Tibial nerve (tissue), 4 donors: ENCODE measurements around the gene CEP78. TPM values are rescaled to one million over a fixed set of nuclear protein-coding genes. Genes with fewer than 3 reads are reported as not detected.

Experiments
- DNase-seq, 2 donors: peaks; one replicate each; pipeline ENCODE4 v3.0.0-alpha.2; 2019; ENCODE audit warnings: low spot score in 2 of 2
- H3K27ac ChIP-seq, 4 donors: fragments of 200-600 bp; sonication (generic) in 3 of 4; one replicate each; pipeline ENCODE4 v1.5.1; 2017 to 2019; ENCODE audit warnings: mild to moderate bottlenecking in 1 of 4
- H3K27me3 ChIP-seq, 2 donors: fragments of 200-600 bp; sonication (generic) in 1 of 2; one replicate each; pipeline versions ENCODE4 v1.5.1 to v1.6.0; 2017 to 2019
- H3K36me3 ChIP-seq, 3 donors: fragments of 200-600 bp; sonication (generic); one replicate each; pipeline ENCODE4 v1.5.1; 2018 to 2019
- H3K4me1 ChIP-seq, 4 donors: fragments of 200-600 bp; sonication (generic) in 3 of 4; one replicate each; pipeline ENCODE4 v1.5.1; 2017 to 2019
- H3K4me3 ChIP-seq, 4 donors: fragments of 200-600 bp; sonication (generic) in 3 of 4; one replicate each; pipeline ENCODE4 v1.5.1; 2017 to 2019; ENCODE audit warnings: mild to moderate bottlenecking in 1 of 4, moderate library complexity in 1 of 4
- H3K9me3 ChIP-seq, 4 donors: fragments of 200-600 bp; sonication (generic) in 3 of 4; one replicate each; pipeline ENCODE4 v1.5.1; 2017 to 2019
- CTCF ChIP-seq, 5 experiments: fragments of 200-600 bp in 3 of 5; fragments of 450-650 bp in 2 of 5; sonication (generic) in 3 of 5; IDR thresholded peaks; one replicate each; pipeline ENCODE4 v1.5.1; 2016 to 2019; ENCODE audit warnings: antibody characterized with exemption in 5 of 5, mild to moderate bottlenecking in 3 of 5, moderate library complexity in 2 of 5
- EP300 ChIP-seq, 2 donors: sonication (generic); formaldehyde crosslinking; IDR thresholded peaks; one replicate each; pipeline ENCODE4 v1.6.1; 2017; ENCODE audit warnings: antibody characterized with exemption in 2 of 2, mild to moderate bottlenecking in 1 of 2
- POLR2A ChIP-seq, 2 donors: fragments of 450-650 bp; IDR thresholded peaks; one replicate each; pipeline ENCODE4 v1.6.1; 2017; ENCODE audit warnings: antibody characterized with exemption in 2 of 2, mild to moderate bottlenecking in 2 of 2, moderate library complexity in 2 of 2
- WGBS, 2 donors: methylation state at CpG; one replicate each; pipeline ENCODE4 v1.1.5; 2018; 5-methylcytosine and 5-hydroxymethylcytosine counted together
- total RNA-seq, 4 donors: library from RNA; depleted of rRNA; stranded (reverse); fragments of >200 nt; gene quantifications; one replicate each; pipeline ENCODE4 v1.1.0, GENCODE V29; 2016

Gene CEP78
- total RNA-seq, 4 donors from 2014 or later = 8.8 to 21.3 (median 13.3) TPM

GRCh38 chr9:78242041-78242440 is 6.2 kb downstream of the CEP78 start:
- 74 to 85% methylated on average over 4 of the region's 4 CpGs for WGBS, 2 donors
- H3K27me3 ChIP-seq = no peaks in the 10 kb centered on the region
- H3K36me3 ChIP-seq = peaks cover 0 to 24% (median 0%) of the 10 kb centered on the region in 3 donors
- DNase-seq = no peak
- H3K4me1 ChIP-seq = peaks cover 0 to 8% (median 0%) of the 10 kb centered on the region in 4 donors
- no peak overlapping the region for H3K27ac ChIP-seq
- TF ChIP-seq POLR2A (IDR thresholded peaks at IDR 0.05) (no peak), EP300 (IDR thresholded peaks at IDR 0.05) (no peak), CTCF (IDR thresholded peaks at IDR 0.05) (no peak)
- H3K9me3 ChIP-seq = no peaks in the 10 kb centered on the region
- no peak overlapping the region for H3K4me3 ChIP-seq

GRCh38 chr9:78243130-78243529 is 7.3 kb downstream of the CEP78 start:
- Histone ChIP-seq H3K27me3 (no peaks in the 10 kb centered on the region), H3K9me3 (no peaks in the 10 kb centered on the region), H3K27ac (no peak overlapping the region), H3K36me3 (peaks cover 0 to 35% (median 0%) of the 10 kb centered on the region in 3 donors), H3K4me1 (peaks cover 0 to 4% (median 0%) of the 10 kb centered on the region in 4 donors), H3K4me3 (no peak overlapping the region)
- TF ChIP-seq POLR2A (IDR thresholded peaks at IDR 0.05) = no peak
- no peak for TF ChIP-seq EP300 (IDR thresholded peaks at IDR 0.05)
- no peak for TF ChIP-seq CTCF (IDR thresholded peaks at IDR 0.05)
- no peak for DNase-seq
- 96 to 100% methylated on average over 1 of the region's 1 CpG for WGBS, 2 donors

- TF ChIP-seq POLR2A (IDR thresholded peaks at IDR 0.05) (no peak), EP300 (IDR thresholded peaks at IDR 0.05) (no peak), CTCF (IDR thresholded peaks at IDR 0.05) (no peak)
- Histone ChIP-seq H3K27ac (no peak overlapping the region), H3K4me3 (no peak overlapping the region), H3K4me1 (no peaks in the 10 kb centered on the region), H3K9me3 (no peaks in the 10 kb centered on the region), H3K36me3 (peaks cover 0 to 37% (median 0%) of the 10 kb centered on the region in 3 donors), H3K27me3 (no peaks in the 10 kb centered on the region)
- 38 to 59% methylated on average over 1 of the region's 1 CpG for WGBS, 2 donors
- DNase-seq = no peak
Measured at GRCh38 chr9:78245401-78245800, 9.5 kb downstream of the CEP78 start.

- 72 to 82% methylated on average over 1 of the region's 1 CpG for WGBS, 2 donors
- H3K9me3 ChIP-seq = no peaks in the 10 kb centered on the region
- no peaks in the 10 kb centered on the region for H3K27me3 ChIP-seq
- no peak for DNase-seq
- H3K4me1 ChIP-seq = no peaks in the 10 kb centered on the region
- no peak overlapping the region for H3K4me3 ChIP-seq
- peaks cover 0 to 42% (median 0%) of the 10 kb centered on the region in 3 donors for H3K36me3 ChIP-seq
- no peak for TF ChIP-seq CTCF (IDR thresholded peaks at IDR 0.05)
- no peak for TF ChIP-seq POLR2A (IDR thresholded peaks at IDR 0.05)
- no peak for TF ChIP-seq EP300 (IDR thresholded peaks at IDR 0.05)
- no peak overlapping the region for H3K27ac ChIP-seq
Measured at GRCh38 chr9:78248635-78249034, 12.8 kb downstream of the CEP78 start.

- H3K27ac ChIP-seq = no peak overlapping the region
- no peaks in the 10 kb centered on the region for H3K4me1 ChIP-seq
- no peaks in the 10 kb centered on the region for H3K9me3 ChIP-seq
- no peak overlapping the region for H3K4me3 ChIP-seq
- no peaks in the 10 kb centered on the region for H3K27me3 ChIP-seq
- TF ChIP-seq CTCF (IDR thresholded peaks at IDR 0.05) (no peak), EP300 (IDR thresholded peaks at IDR 0.05) (no peak), POLR2A (IDR thresholded peaks at IDR 0.05) (no peak)
- no peak for DNase-seq
- H3K36me3 ChIP-seq = peaks cover 0 to 36% (median 0%) of the 10 kb centered on the region in 3 donors
Measured at GRCh38 chr9:78249542-78249941, 13.7 kb downstream of the CEP78 start.
